Measurements from ENCODE around the gene POLG2. TPM values are rescaled to one million over a fixed set of nuclear protein-coding genes. Genes with fewer than 3 reads are reported as not detected.

Gene POLG2
- total and polyA plus RNA-seq, 2 of the 8 experiments (the other 6 are each of a cell fraction or from before 2014, with no cell fraction given) = 9.7 to 34.3 TPM

DNA sequence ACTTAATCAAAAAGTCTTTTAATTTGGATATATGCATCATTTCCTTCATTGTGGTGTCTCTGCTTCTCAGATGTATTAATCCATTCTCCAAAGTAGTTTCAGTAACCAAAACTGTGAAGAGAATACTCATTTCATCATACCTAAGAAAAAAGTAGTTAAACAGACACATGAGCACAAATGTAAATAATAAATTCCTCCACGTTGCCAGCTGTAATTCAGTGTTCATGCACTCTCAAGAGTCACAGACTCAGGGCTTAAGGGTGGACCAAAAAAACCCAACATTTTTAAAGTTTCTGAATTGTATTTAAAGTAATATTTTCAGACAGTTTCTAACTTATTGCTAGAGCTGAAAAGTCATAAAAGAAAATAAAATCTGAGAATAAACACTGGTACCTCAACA, 19.0 kb downstream of the POLG2 start:
- no peak overlapping the region for H2BK15ac ChIP-seq (ENCODE audit: low read length)
- H3K36me3 ChIP-seq (ENCODE audit: control insufficient read depth in 2 of 4, insufficient read depth in 4 of 4, low read length in 3 of 4) = peaks cover 2 to 33% (median 22%) of the 10 kb centered on the region in 4 experiments
- H4K20me1 ChIP-seq (replicated peaks in 1 of 2; ENCODE audit: control insufficient read depth in 1 of 2, insufficient read depth in 2 of 2, low read length in 2 of 2) = no peaks in the 10 kb centered on the region
- no peaks in the 10 kb centered on the region for H3K27me3 ChIP-seq (replicated peaks in 1 of 4; ENCODE audit: control insufficient read depth in 3 of 4, extremely low read depth in 1 of 4, insufficient read depth in 3 of 4, low read length in 3 of 4)
- no peak overlapping the region for H3K56ac ChIP-seq (replicated peaks; ENCODE audit: insufficient read length, low read depth, low read length)
- no peak overlapping the region for H4K8ac ChIP-seq (ENCODE audit: extremely low read depth, insufficient read depth, low read length)
- DNase-seq (ENCODE audit: low read depth in 1 of 2, low spot score in 2 of 2) = no peak
- no peak overlapping the region for H3K4ac ChIP-seq (replicated peaks; ENCODE audit: insufficient read length, low read depth, low read length)
- no peak overlapping the region for H3K18ac ChIP-seq (ENCODE audit: extremely low read depth, low read length)
- H3K79me1 ChIP-seq (ENCODE audit: low read depth, low read length) = no peaks in the 10 kb centered on the region
- H3K4me1 ChIP-seq (replicated peaks in 1 of 4; ENCODE audit: control insufficient read depth in 3 of 4, insufficient read depth in 4 of 4, low read length in 3 of 4) = no peaks in the 10 kb centered on the region
- H4K5ac ChIP-seq (ENCODE audit: insufficient read length, low read depth, low read length) = no peak overlapping the region
- H2BK120ac ChIP-seq (replicated peaks; ENCODE audit: low read depth, low read length) = no peak overlapping the region
- no peak overlapping the region for H3K4me2 ChIP-seq (ENCODE audit: insufficient read depth in 1 of 2, low read depth in 2 of 2, low read length in 2 of 2)
- no peak overlapping the region for H3K9ac ChIP-seq (replicated peaks in 1 of 4; ENCODE audit: extremely low read depth in 1 of 4, low read depth in 3 of 4, low read length in 3 of 4)
- FAIRE-seq = no peak
- no peak overlapping the region for H3K27ac ChIP-seq (ENCODE audit: low read depth, low read length)
- no peak overlapping the region for H4K91ac ChIP-seq (replicated peaks; ENCODE audit: insufficient read length, low read length)
- no peak overlapping the region for H2BK5ac ChIP-seq (ENCODE audit: low read depth, low read length)
- H3K23ac ChIP-seq (ENCODE audit: insufficient read length) = no peak overlapping the region
- CTCF ChIA-PET (ENCODE audit: partially characterized antibody) = interaction anchor here (2.9 to 3.0 kb wide), 2 partner anchors 13 to 58 kb away, joined by 14 to 17 read pairs; no protein-coding TSS in a partner anchor
- no peak overlapping the region for H2BK20ac ChIP-seq (ENCODE audit: low read length)
- WGBS, 2 experiments (ENCODE audit: extremely low coverage in 1 of 2, insufficient coverage in 1 of 2, insufficient read length in 1 of 2, insufficient replicate concordance in 2 of 2, low coverage in 1 of 2, low lambda C conversion rate in 2 of 2, missing lambda C conversion rate in 1 of 2) = 80% methylated on average over 1 of the region's 1 CpG; no CpG with 5 or more reads in 1 of the 2 experiments
- no peaks in the 10 kb centered on the region for H3K23me2 ChIP-seq (ENCODE audit: low read depth, low read length)
- H2BK12ac ChIP-seq (ENCODE audit: low read depth, low read length) = no peak overlapping the region
- no peak overlapping the region for H2AK5ac ChIP-seq (ENCODE audit: low read depth, low read length)
- H3K4me3 ChIP-seq (ENCODE audit: extremely low read depth in 1 of 4, insufficient read depth in 2 of 4, low read depth in 3 of 4, low read length in 4 of 4) = no peak overlapping the region
- POLR2A ChIA-PET (ENCODE audit: partially characterized antibody) = interaction anchor here (1.5 to 1.8 kb wide), 2 partner anchors 27 to 29 kb away, joined by 3 to 5 read pairs; partner anchors contain the start of genes CEP95 and DDX5
- H3K9me3 ChIP-seq (ENCODE audit: insufficient read depth in 2 of 2, low read depth in 1 of 2, low read length in 1 of 2) = no peaks in the 10 kb centered on the region
- H3K79me2 ChIP-seq (ENCODE audit: control insufficient read depth in 1 of 2, insufficient read depth in 2 of 2, low read length in 2 of 2) = no peaks in the 10 kb centered on the region
- no peak overlapping the region for H2AFZ ChIP-seq (ENCODE audit: low read length)
- no peak overlapping the region for H3K14ac ChIP-seq (ENCODE audit: insufficient read length)
- TF ChIP-seq RFX5 (IDR thresholded peaks at IDR 0.05; ENCODE audit: borderline replicate concordance, low read depth, low read length) (no peak), KDM5A (IDR thresholded peaks at IDR 0.05; ENCODE audit: low read length) (no peak), CHD1 (IDR thresholded peaks at IDR 0.05; ENCODE audit: low read depth, low read length) (no peak)
- TF ChIP-seq, protein P1, sequence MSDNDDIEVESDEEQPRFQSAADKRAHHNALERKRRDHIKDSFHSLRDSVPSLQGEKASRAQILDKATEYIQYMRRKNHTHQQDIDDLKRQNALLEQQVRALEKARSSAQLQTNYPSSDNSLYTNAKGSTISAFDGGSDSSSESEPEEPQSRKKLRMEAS (IDR thresholded peaks at IDR 0.05) = no peak
